AG08396 (cell line): ENCODE measurements around the gene TIAM2.
"Not testable (repeated sequence)": the region's sequence is repeated elsewhere in the genome, so short reads cannot be mapped to it uniquely, and the experiment has no call there.

Experiments used
- DNase-seq: peaks from one replicate; pipeline ENCODE4 v3.0.0; 2012; ENCODE audit warnings: low spot score, mixed read lengths

Gene TIAM2

DNA sequence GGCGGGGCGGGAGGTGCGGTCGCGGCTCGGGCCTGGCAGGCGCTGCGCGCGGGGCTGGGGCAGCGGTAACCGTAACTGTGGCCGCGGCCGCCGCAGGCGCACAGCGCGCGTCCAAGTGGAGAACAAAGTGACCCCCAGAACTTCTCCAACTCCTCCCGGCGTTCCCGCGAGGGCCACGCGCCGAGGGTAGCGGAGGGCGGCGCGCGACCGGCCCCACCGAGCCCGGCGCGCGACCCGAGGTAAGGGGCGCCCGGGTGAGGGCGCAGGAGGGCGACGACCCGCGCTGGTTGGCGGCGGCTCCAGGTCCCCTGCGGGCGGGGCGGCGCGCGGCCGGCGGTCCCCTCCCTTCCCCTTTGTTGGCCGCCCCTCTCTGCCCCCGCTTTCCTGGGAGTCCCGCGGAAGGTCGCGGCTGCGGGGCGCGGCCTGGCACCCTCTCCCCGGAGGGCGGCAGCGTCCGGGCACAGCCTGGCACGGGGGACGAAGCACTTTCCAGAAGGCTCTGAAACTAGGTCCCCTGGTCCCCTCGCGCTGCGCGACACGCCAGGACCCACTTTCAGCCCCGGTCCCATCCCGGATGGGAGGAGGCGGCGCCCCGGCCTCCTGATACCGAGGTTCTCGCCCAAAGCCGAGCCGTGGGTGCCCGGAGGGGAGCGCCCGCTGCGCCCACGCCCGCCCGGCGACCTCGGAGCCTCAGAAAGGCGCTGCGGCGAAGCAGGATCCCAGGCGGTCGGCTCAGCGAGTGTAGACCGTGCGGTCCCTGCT is at the start of gene TIAM2:
TIAM2 (plus strand) TSS at position 62 of the 762 bp plus-strand sequence. CDS start 133,909 bp downstream, outside the sequence.
- peak; percentile 75 for DNase-seq

- no peak for DNase-seq
Measured at GRCh38 chr6:154950979-154951344, 44.2 kb upstream of the TIAM2 start.

- no peak for DNase-seq
Measured at GRCh38 chr6:154951345-154952200, 43.5 kb upstream of the TIAM2 start.

GRCh38 chr6:154953644-154954043 is 41.5 kb upstream of the TIAM2 start:
- DNase-seq = no peak

GRCh38 chr6:154954347-154954746 is 40.8 kb upstream of the TIAM2 start:
- no peak for DNase-seq

GRCh38 chr6:154956771-154957522 is 38.2 kb upstream of the TIAM2 start:
- no peak for DNase-seq

- DNase-seq = no peak
Measured at GRCh38 chr6:154958469-154958868, 36.6 kb upstream of the TIAM2 start.

- DNase-seq = no peak
Measured at GRCh38 chr6:154960299-154960843, 34.7 kb upstream of the TIAM2 start.

DNA sequence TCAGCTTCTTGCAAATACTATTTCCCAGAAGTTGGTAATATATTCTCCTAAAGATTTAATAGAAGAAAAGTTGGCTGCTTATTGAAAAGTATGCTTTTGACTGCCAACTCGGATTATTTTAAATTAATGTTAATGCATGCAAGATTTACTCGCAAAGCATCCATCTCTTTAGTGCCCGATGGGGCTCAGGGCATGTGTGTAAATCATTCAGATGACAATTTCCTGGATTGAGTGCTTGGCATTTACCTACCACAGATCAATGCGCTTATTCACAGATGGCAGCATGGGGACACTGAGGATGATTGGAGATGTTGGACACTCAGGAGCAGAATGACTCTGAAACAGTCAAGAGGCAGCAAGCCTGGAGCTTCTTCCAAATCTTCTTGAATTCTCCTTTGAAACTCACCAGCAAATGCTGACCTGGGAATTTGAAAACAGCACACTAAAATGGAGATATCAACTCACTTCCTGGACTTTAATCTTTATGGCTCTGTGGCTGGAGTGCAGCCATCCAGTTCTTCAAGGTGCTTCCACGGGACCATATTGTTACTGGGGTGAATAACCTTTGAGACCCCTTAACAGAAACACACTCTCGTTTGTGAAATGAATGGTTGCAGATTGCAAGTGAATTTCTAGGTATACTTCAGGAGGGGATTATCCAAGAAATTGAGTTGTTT is 34.1 kb upstream of the TIAM2 start:
- DNase-seq = no peak

GRCh38 chr6:154962753-154963152 is 32.4 kb upstream of the TIAM2 start:
- DNase-seq = peak; percentile 88

- DNase-seq = not testable (repeated sequence)
Measured at GRCh38 chr6:154966065-154966770, 28.9 kb upstream of the TIAM2 start.

GRCh38 chr6:154969796-154970195 is 25.3 kb upstream of the TIAM2 start:
- DNase-seq = no peak

DNA sequence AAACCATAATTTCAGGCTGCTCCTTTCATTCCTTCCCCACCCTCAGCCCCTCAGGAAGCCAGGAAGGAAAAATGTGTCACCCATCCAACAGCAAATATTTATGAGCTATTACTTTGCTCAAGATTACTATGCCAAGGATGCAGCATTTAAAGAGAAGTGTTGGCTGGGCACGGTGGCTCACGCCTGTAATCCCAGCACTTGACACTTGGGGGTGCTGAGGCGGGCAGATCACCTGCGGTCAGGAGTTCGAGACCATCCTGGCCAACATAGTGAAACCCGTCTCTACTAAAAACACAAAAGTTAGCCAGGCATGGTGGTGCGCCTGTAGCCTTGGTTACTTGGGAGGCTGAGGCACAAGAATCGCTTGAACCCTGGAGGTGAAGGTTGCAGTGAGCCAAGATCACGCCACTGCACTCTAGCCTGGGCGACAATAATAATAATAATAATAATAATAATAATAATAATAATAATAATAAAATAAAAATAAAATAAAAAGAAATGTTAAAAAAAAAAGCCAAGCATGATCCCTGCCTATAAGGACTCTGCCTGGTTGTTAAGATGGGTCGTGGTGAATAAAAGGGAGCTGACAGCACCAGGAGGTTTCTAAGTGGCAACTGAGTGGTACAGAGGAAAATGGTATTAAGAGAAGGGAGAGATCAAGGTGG is 20.5 kb upstream of the TIAM2 start:
- DNase-seq = no peak

DNA sequence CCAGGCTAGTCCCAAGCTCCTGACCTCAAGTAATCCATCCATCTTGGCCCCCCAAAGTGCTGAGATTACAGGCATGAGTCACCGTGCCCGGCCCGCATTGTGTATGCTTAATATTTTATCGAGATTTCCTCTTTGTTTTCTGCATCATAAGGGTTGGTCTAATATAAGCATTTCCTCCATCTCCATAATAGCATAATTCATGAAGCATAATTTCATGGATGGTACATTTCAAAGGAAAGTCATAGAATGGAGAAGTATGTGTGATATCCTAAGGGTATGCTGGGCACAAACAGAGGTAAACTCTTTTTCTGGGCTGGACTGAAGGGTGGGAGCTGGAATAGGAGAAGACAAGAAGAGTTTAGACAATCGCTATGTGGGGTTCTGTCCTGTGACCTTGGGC is 17.5 kb upstream of the TIAM2 start:
- DNase-seq = no peak

GRCh38 chr6:154980273-154981078 is 14.6 kb upstream of the TIAM2 start:
- DNase-seq = no peak

DNA sequence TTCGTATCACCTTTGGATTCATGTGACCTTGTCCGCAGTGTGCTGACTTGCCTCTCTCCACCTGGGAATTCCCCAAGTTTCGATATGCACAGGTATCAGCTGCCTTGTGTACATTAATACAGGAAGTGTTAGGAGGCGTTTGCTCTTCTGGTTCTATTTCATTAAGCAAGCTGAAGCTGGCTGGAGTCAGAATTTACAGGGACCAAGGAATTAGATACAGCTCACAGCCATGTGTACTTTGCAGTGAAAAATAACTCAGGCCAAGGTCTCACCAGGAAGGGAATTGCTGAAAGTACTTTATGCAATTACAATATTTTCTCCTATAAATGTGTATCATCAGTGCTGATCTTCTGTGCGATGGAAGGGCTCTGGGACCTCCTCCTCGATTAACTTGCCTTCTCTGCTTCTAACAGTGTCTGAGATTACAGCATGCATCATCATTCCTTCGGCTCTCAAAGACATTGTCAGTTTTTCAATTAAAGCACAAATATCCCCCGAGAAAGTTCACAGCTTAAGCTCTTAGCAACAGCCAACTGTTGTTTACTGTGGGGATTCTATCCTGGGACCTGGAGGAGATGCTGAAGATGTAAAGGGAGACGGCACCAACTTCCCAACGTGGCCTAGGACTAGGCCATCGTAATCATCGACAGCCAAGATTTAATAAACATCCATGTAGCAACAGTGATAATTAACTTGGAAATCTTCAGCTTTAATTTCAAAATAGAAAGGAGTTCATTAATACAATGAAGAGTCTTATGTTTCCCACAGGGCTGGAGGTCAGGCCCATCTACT is 13.8 kb upstream of the TIAM2 start:
- no peak for DNase-seq

- DNase-seq = no peak
Measured at GRCh38 chr6:154984146-154984545, 11.0 kb upstream of the TIAM2 start.

DNA sequence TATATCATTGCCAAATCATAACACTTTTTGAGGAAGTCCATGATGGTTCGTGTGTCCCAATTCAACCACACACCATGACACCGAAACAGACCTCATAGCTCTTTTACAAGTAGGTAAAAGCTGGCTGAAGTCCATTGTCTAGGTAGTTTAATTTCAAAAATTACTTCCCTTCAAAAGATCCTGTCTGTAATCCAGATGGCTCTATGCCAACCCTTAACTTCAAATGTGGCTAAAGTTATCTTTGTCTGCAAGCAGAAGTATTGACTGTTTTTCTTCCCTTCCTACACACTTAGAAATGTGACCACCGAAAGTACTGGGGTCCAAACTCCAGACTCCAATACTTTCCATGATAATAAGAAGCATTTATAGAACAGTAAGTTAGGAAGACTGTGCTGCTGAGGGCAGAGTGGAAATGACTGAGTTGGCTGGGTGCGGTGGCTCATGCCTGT is 8.3 kb upstream of the TIAM2 start:
- DNase-seq = no peak

DNA sequence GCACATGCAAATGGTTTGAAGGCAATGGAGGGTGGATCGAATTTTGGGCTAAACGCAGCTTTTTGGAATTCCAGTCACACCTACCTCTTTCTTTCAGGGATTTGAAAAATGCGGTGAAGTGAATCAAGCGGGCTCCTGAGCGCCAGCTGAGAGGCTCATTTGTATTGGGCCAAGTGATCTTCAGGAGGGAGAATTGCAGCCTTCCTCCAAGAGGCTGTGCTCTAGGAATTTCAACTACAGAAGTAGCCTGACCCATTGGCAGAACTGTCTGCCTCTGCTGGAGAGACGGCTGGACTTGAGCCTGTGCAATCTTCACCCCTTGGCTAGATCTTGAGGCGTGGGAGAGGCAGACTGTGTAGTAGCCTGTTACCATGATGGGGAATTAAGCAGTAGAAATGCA is 5.7 kb upstream of the TIAM2 start:
- DNase-seq = no peak
